Smooth muscle cell (in vitro differentiated cells): ENCODE data around the gene C9orf50. TPM values are rescaled to one million over a fixed set of nuclear protein-coding genes. Genes with fewer than 3 reads are reported as not detected.

ENCODE experiments used
- DNase-seq: peaks from one replicate; lab custom pipeline; 2025; ENCODE audit not compliant: unreplicated experiment; lab: John Stamatoyannopoulos, UW
- H2AFZ ChIP-seq: fragments of 200-600 bp; sonication (generic); 2 replicates; pipeline ENCODE4 v1.6.0; 2016; ENCODE audit warnings: antibody characterized with exemption, low read depth, mild to moderate bottlenecking
- H3F3A ChIP-seq: fragments of 200-600 bp; sonication (generic); 2 replicates; pipeline ENCODE4 v1.6.0; 2017; ENCODE audit warnings: antibody characterized with exemption, low read depth
- H3K27ac ChIP-seq: fragments of 200-600 bp; sonication (generic); 2 replicates; pipeline ENCODE4 v1.5.1; 2016; ENCODE audit warnings: low read depth, mild to moderate bottlenecking
- H3K27me3 ChIP-seq: fragments of 200-600 bp; sonication (generic); 2 replicates; pipeline ENCODE4 v1.6.1; 2016; ENCODE audit warnings: low read depth, mild to moderate bottlenecking
- H3K36me3 ChIP-seq: fragments of 200-600 bp; sonication (generic); 2 replicates; pipeline ENCODE4 v1.5.1; 2016; ENCODE audit warnings: low read depth
- H3K4me1 ChIP-seq: fragments of 200-600 bp; sonication (generic); 2 replicates; pipeline ENCODE4 v1.5.1; 2016; ENCODE audit warnings: low read depth
- H3K4me2 ChIP-seq: fragments of 200-600 bp; sonication (generic); 2 replicates; pipeline ENCODE4 v1.6.0; 2016; ENCODE audit warnings: mild to moderate bottlenecking
- H3K4me3 ChIP-seq: fragments of 200-600 bp; sonication (generic); 2 replicates; pipeline ENCODE4 v1.5.1; 2016; ENCODE audit warnings: mild to moderate bottlenecking
- H3K79me2 ChIP-seq: fragments of 200-600 bp; sonication (generic); 2 replicates; pipeline ENCODE4 v1.6.0; 2016; ENCODE audit warnings: low read depth, mild to moderate bottlenecking
- H3K9ac ChIP-seq: fragments of 200-600 bp; sonication (generic); 2 replicates; pipeline ENCODE4 v1.6.0; 2016; ENCODE audit warnings: low read depth
- H3K9me3 ChIP-seq: fragments of 200-600 bp; sonication (generic); replicated peaks from 2 replicates; pipeline ENCODE4 v1.5.1; 2016; ENCODE audit warnings: low read depth
- H4K20me1 ChIP-seq: fragments of 200-600 bp; sonication (generic); 2 replicates; pipeline ENCODE4 v1.6.0; 2016; ENCODE audit warnings: low read depth
- whole genome bisulfite sequencing: methylation state at CpG from one replicate; pipeline ENCODE4 v1.1.7; 2016; ENCODE audit warnings: low lambda C conversion rate; 5-methylcytosine and 5-hydroxymethylcytosine counted together
- polyA plus RNA-seq: library from polyadenylated mRNA; unstranded; fragments of >200 nt; fragmentation: Nextera tagmentation; extraction: Ambion mirVana; gene quantifications from 2 replicates; pipeline ENCODE4 v1.2.1, GENCODE V29; 2016
- total RNA-seq: library from RNA; depleted of rRNA; stranded (reverse); fragments of >200 nt; gene quantifications from 2 replicates; pipeline ENCODE4 v1.2.3, GENCODE V29; 2014
- TF ChIP-seq, protein P1 (sequence below): fragments of 200-600 bp; sonication (generic); IDR thresholded peaks from 2 replicates; pipeline ENCODE4 v1.5.1; 2017; ENCODE audit warnings: borderline replicate concordance, mild to moderate bottlenecking, antibody characterized with exemption; ENCODE audit not compliant: insufficient read depth, poor library complexity, severe bottlenecking

C9orf50 gene
- total and polyA plus RNA-seq, 2 experiments from 2014 or later = 0.59 TPM; not detected in 1

DNA sequence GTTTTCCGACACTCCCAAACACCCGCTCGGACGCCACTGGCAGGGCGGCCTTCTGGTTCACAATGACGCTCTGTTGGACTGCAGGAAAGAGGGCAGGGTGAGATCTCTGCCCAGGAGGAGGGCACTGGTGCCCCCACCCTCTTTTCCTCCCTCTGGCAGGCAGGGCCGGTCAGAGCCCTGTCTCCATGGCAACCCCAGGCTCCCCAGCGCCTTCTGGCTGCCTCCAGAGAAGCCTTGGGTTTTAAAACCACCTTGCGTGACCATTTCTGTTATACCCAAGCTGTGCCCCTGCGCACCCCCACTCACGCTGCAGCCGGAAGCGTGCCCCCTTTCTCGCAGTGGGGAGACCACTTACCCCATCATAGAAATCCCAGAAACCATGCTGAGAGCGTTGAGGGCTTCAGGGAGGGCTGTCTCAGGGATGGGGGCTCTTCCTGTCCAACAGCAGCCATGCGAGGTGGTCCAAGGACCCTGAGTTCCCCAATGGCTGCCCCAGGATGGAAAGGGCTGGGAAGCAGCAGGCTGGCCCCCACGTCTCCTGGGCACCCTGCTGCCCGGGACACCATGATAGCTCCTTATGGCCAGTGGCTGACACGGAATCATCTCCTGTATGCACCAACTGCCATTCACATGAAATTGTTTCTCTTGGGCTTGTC, 7.3 kb downstream of the C9orf50 start:
- Histone ChIP-seq H4K20me1 (no peaks in the 10 kb centered on the region), H3K4me3 (no peak overlapping the region), H3K36me3 (no peaks in the 10 kb centered on the region), H3K4me2 (no peak overlapping the region), H3K79me2 (no peaks in the 10 kb centered on the region), H3K27me3 (no peaks in the 10 kb centered on the region), H2AFZ (no peak overlapping the region), H3K9ac (no peak overlapping the region), H3K4me1 (peaks cover 13% of the 10 kb centered on the region), H3K9me3 (no peaks in the 10 kb centered on the region), H3K27ac (no peak overlapping the region), H3F3A (peaks cover 11% of the 10 kb centered on the region)
- WGBS = 84% methylated on average over 19 of the region's 19 CpGs
- TF ChIP-seq, protein P1, sequence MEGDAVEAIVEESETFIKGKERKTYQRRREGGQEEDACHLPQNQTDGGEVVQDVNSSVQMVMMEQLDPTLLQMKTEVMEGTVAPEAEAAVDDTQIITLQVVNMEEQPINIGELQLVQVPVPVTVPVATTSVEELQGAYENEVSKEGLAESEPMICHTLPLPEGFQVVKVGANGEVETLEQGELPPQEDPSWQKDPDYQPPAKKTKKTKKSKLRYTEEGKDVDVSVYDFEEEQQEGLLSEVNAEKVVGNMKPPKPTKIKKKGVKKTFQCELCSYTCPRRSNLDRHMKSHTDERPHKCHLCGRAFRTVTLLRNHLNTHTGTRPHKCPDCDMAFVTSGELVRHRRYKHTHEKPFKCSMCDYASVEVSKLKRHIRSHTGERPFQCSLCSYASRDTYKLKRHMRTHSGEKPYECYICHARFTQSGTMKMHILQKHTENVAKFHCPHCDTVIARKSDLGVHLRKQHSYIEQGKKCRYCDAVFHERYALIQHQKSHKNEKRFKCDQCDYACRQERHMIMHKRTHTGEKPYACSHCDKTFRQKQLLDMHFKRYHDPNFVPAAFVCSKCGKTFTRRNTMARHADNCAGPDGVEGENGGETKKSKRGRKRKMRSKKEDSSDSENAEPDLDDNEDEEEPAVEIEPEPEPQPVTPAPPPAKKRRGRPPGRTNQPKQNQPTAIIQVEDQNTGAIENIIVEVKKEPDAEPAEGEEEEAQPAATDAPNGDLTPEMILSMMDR = no peak
- no peak for DNase-seq

DNA sequence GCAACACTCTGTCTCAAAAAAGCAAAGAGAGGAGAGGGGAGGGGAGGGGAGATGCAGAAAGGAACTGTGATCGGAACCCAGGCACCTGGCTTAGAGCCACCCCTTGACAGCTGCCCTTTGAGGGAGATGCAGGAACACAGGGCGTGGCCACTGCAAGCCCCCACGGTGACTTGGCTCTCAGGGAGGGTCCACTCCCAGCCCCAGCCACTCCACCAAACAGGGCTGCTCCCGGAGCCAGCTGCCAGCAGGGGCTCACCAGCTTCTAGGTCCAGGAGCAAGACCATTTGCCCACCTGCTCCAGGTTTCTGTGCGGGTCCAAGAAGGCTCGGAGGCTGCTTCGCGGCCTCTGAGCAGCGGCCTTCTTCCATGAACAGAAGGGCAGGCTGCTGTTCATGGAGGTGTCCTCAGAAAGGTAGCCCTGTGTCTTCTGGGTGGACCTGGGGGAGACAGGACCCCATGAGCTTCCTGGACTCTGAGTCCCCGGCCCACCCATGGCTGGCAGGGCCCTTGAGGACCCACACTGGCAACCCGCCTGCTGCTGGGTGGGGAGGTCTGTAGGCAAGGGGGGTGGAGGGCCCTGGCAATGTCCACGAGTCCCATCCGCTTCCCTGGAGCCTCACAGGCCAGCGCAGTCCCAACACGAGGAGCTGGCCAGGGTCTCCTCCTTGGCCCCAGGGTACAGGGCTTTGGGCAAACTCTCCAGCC, 7.9 kb downstream of the C9orf50 start:
- H3K9ac ChIP-seq = no peak overlapping the region
- peaks cover 7% of the 10 kb centered on the region for H3F3A ChIP-seq
- no peaks in the 10 kb centered on the region for H3K27me3 ChIP-seq
- H2AFZ ChIP-seq = no peak overlapping the region
- DNase-seq = no peak
- no peak overlapping the region for H3K27ac ChIP-seq
- no peaks in the 10 kb centered on the region for H4K20me1 ChIP-seq
- no peaks in the 10 kb centered on the region for H3K79me2 ChIP-seq
- WGBS = 88% methylated on average over 15 of the region's 15 CpGs
- H3K4me3 ChIP-seq = no peak overlapping the region
- no peaks in the 10 kb centered on the region for H3K9me3 ChIP-seq
- no peaks in the 10 kb centered on the region for H3K36me3 ChIP-seq
- no peak overlapping the region for H3K4me2 ChIP-seq
- peaks cover 13% of the 10 kb centered on the region for H3K4me1 ChIP-seq
- TF ChIP-seq, protein P1 = no peak

DNA sequence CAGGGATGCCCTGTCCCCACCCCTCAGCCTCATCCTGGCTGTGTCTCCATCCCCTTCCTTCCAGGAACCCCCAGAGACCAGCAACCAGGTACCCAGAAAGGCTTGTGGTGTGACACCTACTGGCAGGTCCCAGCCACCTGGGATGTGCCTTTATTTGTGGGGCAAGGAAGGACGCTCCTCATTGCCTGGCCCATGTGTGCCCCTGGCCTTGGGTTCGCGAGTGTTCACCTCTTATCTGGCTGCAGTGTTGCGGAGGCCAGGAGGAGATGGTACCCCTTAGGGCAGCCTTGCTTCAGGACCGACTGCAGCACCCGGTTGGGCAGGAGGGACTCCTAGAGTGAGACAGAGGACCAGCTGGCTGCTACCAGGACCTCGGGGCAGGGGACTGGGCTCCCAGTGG, 8.8 kb downstream of the C9orf50 start:
- no peak for DNase-seq
- Histone ChIP-seq H3K27ac (no peak overlapping the region), H2AFZ (no peak overlapping the region), H3K4me2 (no peak overlapping the region), H3K27me3 (no peaks in the 10 kb centered on the region), H3K9ac (no peak overlapping the region), H4K20me1 (no peaks in the 10 kb centered on the region), H3K79me2 (no peaks in the 10 kb centered on the region), H3K9me3 (no peaks in the 10 kb centered on the region), H3K36me3 (no peaks in the 10 kb centered on the region), H3K4me1 (peaks cover 18% of the 10 kb centered on the region), H3K4me3 (no peak overlapping the region), H3F3A (peaks cover 4% of the 10 kb centered on the region)
- 96% methylated on average over 7 of the region's 7 CpGs for WGBS
- TF ChIP-seq, protein P1 = no peak
